HG03354 (cell line): ENCODE measurements around the gene ZBTB8A.
"Not testable (repeated sequence)": the region's sequence is repeated elsewhere in the genome, so short reads cannot be mapped to it uniquely, and the experiment has no call there.

Experiments
- ATAC-seq: cut with Tn5 transposase; IDR thresholded peaks from one replicate; pipeline ENCODE4 v1.9.1; 2021; ENCODE audit warnings: mild to moderate bottlenecking; ENCODE audit not compliant: unreplicated experiment, poor library complexity, severe bottlenecking

The ZBTB8A gene

GRCh38 chr1:32533792-32534327 is 5.4 kb upstream of the ZBTB8A start:
- ATAC-seq, result no peak

DNA sequence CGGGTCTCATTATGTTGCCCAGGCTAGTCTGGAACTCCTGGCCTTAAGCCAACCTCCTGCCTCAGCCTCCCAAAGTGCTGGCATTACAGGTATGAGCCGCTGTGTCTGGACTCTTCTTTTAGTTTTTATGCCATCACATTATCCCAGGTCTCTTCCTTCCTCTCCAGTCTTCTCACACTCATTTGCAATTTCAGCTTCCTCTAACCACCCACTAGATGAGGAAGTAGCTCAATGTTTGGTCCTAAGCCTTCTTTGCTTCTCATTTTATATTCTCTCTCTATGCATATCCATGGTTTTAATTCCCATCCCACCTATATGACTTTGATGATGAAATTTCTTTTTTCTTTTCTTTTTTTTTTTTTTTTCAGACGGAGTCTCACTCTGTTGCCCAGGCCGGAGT is 3.1 kb upstream of the ZBTB8A start:
- ATAC-seq, result no peak

- no peak for ATAC-seq
Observed at GRCh38 chr1:32536764-32537163, 2.5 kb upstream of the ZBTB8A start.

- no peak for ATAC-seq
Observed at GRCh38 chr1:32539584-32540571, 651 bp downstream of the ZBTB8A start.

DNA sequence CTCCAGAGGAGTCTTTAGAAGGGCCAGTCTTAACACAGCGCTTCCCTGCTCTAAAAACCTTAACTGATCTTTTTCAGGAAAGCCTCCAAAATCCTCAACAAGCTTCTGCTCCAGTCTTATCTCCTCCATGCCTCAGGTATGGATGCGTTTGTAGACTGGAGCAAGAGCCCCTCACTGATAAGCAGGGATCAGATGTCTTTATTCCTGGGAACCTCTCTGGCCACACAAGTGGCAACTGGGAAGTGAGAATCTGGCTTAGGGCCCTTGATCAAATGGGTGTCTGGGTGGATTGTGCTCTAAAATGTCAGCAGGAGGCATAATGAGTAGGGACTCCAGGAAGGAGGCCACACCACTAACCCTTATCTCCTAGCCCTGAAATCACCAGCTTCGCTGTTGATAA is 1.4 kb downstream of the ZBTB8A start:
- no peak for ATAC-seq

DNA sequence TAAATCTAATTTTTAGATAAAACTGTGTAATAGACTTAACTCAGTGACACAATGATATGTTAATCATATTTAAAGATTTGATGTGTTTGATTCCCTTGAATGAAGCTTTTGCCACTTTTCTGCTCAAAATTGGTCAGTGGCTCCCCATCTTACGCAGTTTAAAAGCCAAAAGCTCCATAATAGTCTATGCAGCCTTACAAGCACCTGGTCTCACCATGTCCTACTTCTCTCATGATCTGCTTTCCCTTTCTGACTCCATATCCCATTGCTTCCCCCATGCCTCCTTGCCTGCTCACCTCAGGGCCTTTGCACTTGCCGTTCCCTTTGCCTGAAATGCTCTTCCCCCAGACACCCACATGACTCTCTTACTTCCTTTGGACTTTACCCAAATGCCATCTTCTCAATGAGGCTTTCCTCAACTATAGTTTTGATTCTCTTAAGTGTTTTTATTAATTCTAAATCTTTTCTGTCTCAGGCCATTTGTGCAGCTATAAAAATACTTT is 1.9 kb downstream of the ZBTB8A start:
- ATAC-seq, result no peak

GRCh38 chr1:32546611-32547010 is 7.4 kb downstream of the ZBTB8A start:
- no peak for ATAC-seq

GRCh38 chr1:32549616-32550015 is 10.4 kb downstream of the ZBTB8A start:
- ATAC-seq, result no peak

- no peak for ATAC-seq
Observed at GRCh38 chr1:32554288-32554687, 15.1 kb downstream of the ZBTB8A start.

- not testable (repeated sequence) for ATAC-seq
Observed at GRCh38 chr1:32557035-32557434, 17.8 kb downstream of the ZBTB8A start.

GRCh38 chr1:32557812-32558211 is 18.6 kb downstream of the ZBTB8A start:
- ATAC-seq, result no peak

DNA sequence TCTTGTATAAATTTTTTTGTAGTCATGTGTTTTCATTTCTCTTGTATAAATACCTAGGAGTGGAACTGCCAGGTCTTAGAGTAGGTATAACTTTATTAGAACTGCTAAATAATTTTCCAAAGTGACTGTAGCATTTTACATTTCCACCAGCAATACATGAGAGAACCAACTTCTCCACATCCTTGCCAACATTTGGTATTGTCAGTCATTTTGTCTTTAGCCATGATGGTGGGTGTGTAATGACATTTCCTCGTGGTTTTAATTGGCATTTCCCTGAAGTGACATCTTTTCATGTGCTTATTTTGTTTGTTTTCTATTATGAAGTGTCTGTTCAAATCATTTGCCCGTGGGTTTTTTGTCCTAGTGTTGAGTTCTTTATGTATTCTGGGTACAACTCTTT is 29.7 kb downstream of the ZBTB8A start:
- ATAC-seq, result no peak

- no peak for ATAC-seq
Observed at GRCh38 chr1:32580348-32581017, 41.3 kb downstream of the ZBTB8A start.

DNA sequence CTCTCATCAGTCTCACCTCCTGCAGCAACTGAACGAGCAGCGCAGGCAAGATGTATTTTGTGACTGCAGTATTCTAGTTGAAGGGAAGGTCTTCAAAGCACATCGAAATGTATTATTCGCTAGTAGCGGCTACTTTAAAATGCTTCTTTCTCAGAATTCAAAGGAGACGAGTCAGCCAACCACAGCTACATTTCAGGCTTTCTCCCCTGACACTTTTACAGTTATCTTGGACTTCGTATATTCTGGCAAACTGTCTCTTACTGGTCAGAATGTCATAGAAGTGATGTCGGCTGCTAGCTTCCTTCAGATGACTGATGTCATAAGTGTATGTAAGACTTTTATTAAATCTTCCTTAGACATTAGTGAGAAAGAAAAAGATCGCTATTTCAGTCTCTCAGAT is 53.7 kb downstream of the ZBTB8A start:
- ATAC-seq, result no peak

- no peak for ATAC-seq
Observed at GRCh38 chr1:32600034-32600433, 60.8 kb downstream of the ZBTB8A start.

DNA sequence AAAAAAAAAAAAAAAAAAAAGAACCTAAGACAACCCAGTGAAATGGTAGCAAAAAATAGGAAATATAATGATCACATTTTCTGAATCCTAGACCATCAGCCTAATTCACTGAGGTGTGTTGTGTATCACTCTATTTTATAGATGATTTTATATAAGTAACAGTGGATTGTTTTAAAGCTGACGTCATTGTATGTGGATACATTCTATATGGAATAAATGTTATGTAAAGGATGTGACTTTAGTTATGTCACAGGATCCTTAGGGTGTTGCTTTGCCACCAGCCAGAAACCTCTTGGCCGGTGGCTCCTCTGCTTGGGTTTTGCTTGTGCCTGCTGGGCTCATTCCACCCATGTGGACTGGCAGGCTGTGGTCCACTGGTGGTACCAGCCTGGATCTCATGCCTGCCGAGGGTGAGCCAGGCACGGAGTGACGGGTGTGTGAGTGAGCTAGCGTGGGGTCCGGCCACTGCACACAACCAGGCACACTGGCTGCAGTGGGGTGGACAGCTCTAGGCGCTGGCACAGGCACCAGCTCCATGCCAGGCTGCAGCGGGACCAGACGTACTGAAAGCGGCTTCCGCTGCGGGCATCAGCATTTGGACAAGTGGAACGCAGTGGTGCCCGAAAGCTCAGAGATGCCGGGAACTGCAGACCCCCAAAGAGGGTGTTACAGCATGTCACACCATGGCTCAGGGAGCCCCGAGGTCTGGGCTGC is 66.6 kb downstream of the ZBTB8A start:
- ATAC-seq, result no peak

DNA sequence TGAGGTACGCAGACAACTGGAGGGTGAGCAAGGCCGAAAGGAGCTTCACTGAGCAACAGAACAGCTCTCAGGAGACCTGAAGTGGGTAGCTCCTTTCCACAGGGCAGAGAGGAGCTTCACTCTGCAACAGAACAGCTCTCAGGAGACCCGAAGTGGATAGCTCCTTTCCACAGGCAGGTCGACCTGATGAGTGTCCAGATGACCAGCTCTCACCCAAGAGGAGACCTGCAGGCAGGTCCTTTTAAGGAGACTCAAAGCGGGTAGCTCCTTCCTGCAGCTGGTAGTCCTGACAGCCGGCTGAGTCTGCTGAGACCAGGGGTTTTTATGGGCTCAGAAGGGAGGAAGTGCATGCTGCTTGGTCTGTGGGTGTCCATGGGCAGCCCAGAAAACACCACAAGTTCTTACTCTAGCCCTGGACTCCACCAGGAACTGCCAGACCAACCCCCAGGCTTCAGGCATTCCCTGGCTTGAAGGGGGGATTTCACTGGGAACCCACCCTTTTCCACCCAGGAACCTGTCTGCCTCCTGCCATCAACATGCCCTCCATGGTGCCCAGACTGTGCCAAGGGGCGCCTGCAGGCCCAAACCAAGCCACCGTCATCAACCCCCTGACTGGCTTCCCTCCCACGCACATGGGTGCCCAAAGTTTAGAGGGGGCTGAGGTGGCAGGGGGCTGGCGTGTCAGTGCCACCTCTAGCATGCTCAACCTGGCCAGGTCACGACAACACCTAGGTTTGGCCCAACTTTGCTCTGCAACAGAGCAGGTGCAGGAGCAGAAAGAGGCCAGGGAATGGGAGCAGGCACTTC is 67.5 kb downstream of the ZBTB8A start:
- ATAC-seq, result no peak

- no peak for ATAC-seq
Observed at GRCh38 chr1:32609180-32609579, 70.0 kb downstream of the ZBTB8A start.

DNA sequence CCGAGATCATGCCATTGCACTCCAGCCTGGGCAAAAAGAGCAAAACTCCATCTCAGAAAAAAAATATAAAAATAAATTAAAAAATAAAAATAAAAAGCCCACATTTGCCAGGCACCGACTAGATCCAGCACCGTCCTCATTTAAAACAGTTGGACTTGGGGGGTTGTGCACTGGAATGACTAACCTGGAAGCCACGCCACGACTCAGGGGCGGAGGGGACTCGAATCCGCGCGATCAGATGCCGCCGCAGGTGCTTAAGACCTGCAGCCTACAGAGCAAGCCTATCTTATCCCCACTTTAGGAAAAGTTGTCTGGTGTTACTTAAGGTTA is 72.6 kb downstream of the ZBTB8A start:
- ATAC-seq, result peak; percentile 27
